GM12878 (cell line): ENCODE data around the gene CYP1A2. TPM values are rescaled to one million over a fixed set of nuclear protein-coding genes. Genes with fewer than 3 reads are reported as not detected.

ENCODE experiments used
- ATAC-seq: fragments of 200-7000 bp; cut with Tn5 transposase; 3 replicates; pipeline ENCODE4 v1.9.1; 2020; ENCODE audit warnings: mild to moderate bottlenecking, moderate library complexity
- BruUV-seq: library from RNA; stranded (reverse); fragments of 400-500 nt; replicated peaks from 2 replicates; lab custom pipeline; 2021; lab: Mats Ljungman, UMichigan
- CTCF ChIA-PET: fragments of 300-600 bp; sonication (Branson Sonifier 250); formaldehyde crosslinking; extraction: SDS; loops from one replicate; lab custom pipeline; 2021; ENCODE audit warnings: inconsistent platforms; lab: Yijun Ruan, JAX
- POLR2A ChIA-PET: fragments of 350-600 bp; formaldehyde crosslinking; extraction: SDS; loops from one replicate; lab custom pipeline; 2021; ENCODE audit warnings: inconsistent platforms; lab: Charles Lee
- RAD21 ChIA-PET: fragments of 300-600 bp; sonication (Branson Sonifier 250); formaldehyde crosslinking; loops from one replicate; lab custom pipeline; 2023; ENCODE audit warnings: antibody characterized with exemption; ENCODE audit not compliant: unreplicated experiment; lab: Charles Lee
- SMC1A ChIA-PET: fragments of 300-600 bp; sonication (Branson Sonifier 250); formaldehyde crosslinking; loops from one replicate; lab custom pipeline; 2023; ENCODE audit not compliant: unreplicated experiment, uncharacterized antibody; lab: Charles Lee
- DNase-seq: peaks from one replicate; pipeline ENCODE4 v3.0.0-alpha.2; 2011; ENCODE audit warnings: low read depth, low spot score
- FAIRE-seq: peaks from 3 replicates; lab custom pipeline; 2011; peaks lifted over from hg19 to GRCh38; lab: Jason Lieb, UNC
- H2AFZ ChIP-seq: 2 replicates; pipeline ENCODE4 v1.6.0; 2011; ENCODE audit warnings: low read depth, low read length, control low read depth; ENCODE audit not compliant: control insufficient read depth
- H3K27ac ChIP-seq: 2 replicates; pipeline ENCODE4 v1.5.1; 2011; ENCODE audit warnings: control low read depth; ENCODE audit not compliant: control insufficient read depth, insufficient read depth
- H3K27me3 ChIP-seq, 2 experiments: replicated peaks in 1 of 2; 2 replicates each; pipeline versions ENCODE4 v1.6.0 to v1.6.1; 2011; ENCODE audit warnings: low read length in 1 of 2; ENCODE audit not compliant: control insufficient read depth in 2 of 2, insufficient read depth in 2 of 2
- H3K36me3 ChIP-seq, 2 experiments: 2 replicates each; pipeline ENCODE4 v1.5.1; 2011; ENCODE audit warnings: low read length in 1 of 2; ENCODE audit not compliant: control insufficient read depth in 2 of 2, insufficient read depth in 2 of 2
- H3K4me1 ChIP-seq: 2 replicates; pipeline ENCODE4 v1.6.1; 2011; ENCODE audit warnings: mild to moderate bottlenecking, low read length, moderate library complexity, mixed read lengths; ENCODE audit not compliant: control insufficient read depth, insufficient read depth
- H3K4me2 ChIP-seq: 2 replicates; pipeline ENCODE4 v1.6.0; 2011; ENCODE audit warnings: control low read depth; ENCODE audit not compliant: control insufficient read depth, insufficient read depth
- H3K4me3 ChIP-seq: fragments of 200-600 bp; sonication (generic); 2 replicates; pipeline ENCODE4 v1.5.1; 2016
- H3K79me2 ChIP-seq: 2 replicates; pipeline ENCODE4 v1.6.0; 2011; ENCODE audit warnings: low read length; ENCODE audit not compliant: control insufficient read depth, insufficient read depth
- H3K9ac ChIP-seq: 2 replicates; pipeline ENCODE4 v1.8.0; 2011; ENCODE audit warnings: low read length, control low read depth, mixed read lengths; ENCODE audit not compliant: control insufficient read depth, insufficient read depth
- H3K9me3 ChIP-seq: replicated peaks from 3 replicates; pipeline ENCODE4 v1.5.1; 2011; ENCODE audit warnings: mild to moderate bottlenecking, low read length; ENCODE audit not compliant: control insufficient read depth, insufficient read depth
- H4K20me1 ChIP-seq: 2 replicates; pipeline ENCODE4 v1.6.0; 2011; ENCODE audit not compliant: control insufficient read depth, insufficient read depth
- BHLHE40 ChIP-seq, 2 experiments: fragments of 450-650 bp in 1 of 2; IDR thresholded peaks; 2 replicates each; pipeline ENCODE4 v1.6.1; 2011 to 2017; ENCODE audit warnings: low read depth in 2 of 2, borderline replicate concordance in 1 of 2, improper control_type of control experiment in 1 of 2, low read length in 1 of 2, mild to moderate bottlenecking in 1 of 2
- CEBPB ChIP-seq, 2 experiments: fragments of 150-350 bp in 1 of 2; IDR thresholded peaks; 2 replicates each; pipeline ENCODE4 v1.6.1; 2012 to 2014; ENCODE audit warnings: low read depth in 2 of 2, low read length in 2 of 2, borderline replicate concordance in 1 of 2, inconsistent platforms in 1 of 2
- CHD4 ChIP-seq: fragments of 200-600 bp; sonication (generic); IDR thresholded peaks from 2 replicates; pipeline ENCODE4 v1.6.1; 2016; ENCODE audit warnings: mild to moderate bottlenecking
- DPF2 ChIP-seq: fragments of 450-650 bp; IDR thresholded peaks from 2 replicates; pipeline ENCODE4 v1.6.1; 2017; ENCODE audit warnings: mild to moderate bottlenecking
- EGR1 ChIP-seq, 2 experiments: IDR thresholded peaks; 1 replicate in 1 of 2; 2 replicates in 1 of 2; pipeline ENCODE4 v1.6.1; 2011 to 2012; ENCODE audit warnings: low read depth in 2 of 2, low read length in 2 of 2, borderline replicate concordance in 1 of 2, mild to moderate bottlenecking in 1 of 2, moderate library complexity in 1 of 2
- IKZF1 ChIP-seq: fragments of 450-650 bp; conservative IDR thresholded peaks from 2 replicates; pipeline ENCODE4 v1.6.1; 2017; ENCODE audit warnings: antibody characterized with exemption, mild to moderate bottlenecking
- IKZF2 ChIP-seq, 2 experiments: fragments of 450-650 bp; IDR thresholded peaks; 2 replicates each; pipeline ENCODE4 v1.6.1; 2017; ENCODE audit warnings: mild to moderate bottlenecking in 2 of 2, moderate library complexity in 2 of 2
- NFIC ChIP-seq: IDR thresholded peaks from 2 replicates; pipeline ENCODE4 v1.6.1; 2012; ENCODE audit warnings: low read depth, mild to moderate bottlenecking, inconsistent platforms, low read length, moderate library complexity
- PAX8 ChIP-seq: fragments of 450-650 bp; IDR thresholded peaks from 2 replicates; pipeline ENCODE4 v1.6.1; 2017; ENCODE audit warnings: mild to moderate bottlenecking, moderate library complexity
- PML ChIP-seq: IDR thresholded peaks from 2 replicates; pipeline ENCODE4 v1.6.1; 2012; ENCODE audit warnings: low read length, inconsistent platforms
- POLR2A ChIP-seq: IDR thresholded peaks from 2 replicates; pipeline ENCODE4 v1.6.1; 2011; ENCODE audit warnings: low read depth, mild to moderate bottlenecking, low read length
- POLR2AphosphoS2 ChIP-seq: IDR thresholded peaks from 2 replicates; pipeline ENCODE4 v1.6.1; 2011; ENCODE audit warnings: low read depth, mild to moderate bottlenecking, low read length, improper control_type of control experiment, moderate library complexity
- POLR2AphosphoS5 ChIP-seq: IDR thresholded peaks from 2 replicates; pipeline ENCODE4 v1.6.1; 2011; ENCODE audit warnings: mild to moderate bottlenecking, low read length, inconsistent platforms
- SMARCA5 ChIP-seq: fragments of 450-650 bp; IDR thresholded peaks from 2 replicates; pipeline ENCODE4 v1.6.1; 2017; ENCODE audit warnings: mild to moderate bottlenecking
- SMC3 ChIP-seq: IDR thresholded peaks from 2 replicates; pipeline ENCODE4 v1.6.1; 2011; ENCODE audit warnings: low read length, improper control_type of control experiment, borderline replicate concordance
- WGBS: methylation state at CpG from one replicate; pipeline ENCODE4 v1.1.6; 2016; ENCODE audit warnings: low lambda C conversion rate; ENCODE audit not compliant: insufficient replicate concordance, insufficient coverage; ENCODE audit errors: missing lambda C conversion rate; 5-methylcytosine and 5-hydroxymethylcytosine counted together
- in situ Hi-C: fragments of 300-500 bp; cut with MboI; formaldehyde crosslinking; loops from 9 replicates; pipeline ENCODE4 v1.14.3; 2018; ENCODE audit warnings: mixed read lengths
- intact Hi-C: fragments of 100-400 bp; cut with micrococcal nuclease; formaldehyde crosslinking; loops from one replicate; pipeline ENCODE4 v1.14.2; 2022; ENCODE audit not compliant: unreplicated experiment
- polyA plus RNA-seq, 11 experiments: library from polyadenylated mRNA; depleted of rRNA in 4 of 11; unstranded in 6 of 11; stranded (reverse) in 5 of 11; fragments of >200 nt; fragmentation: Nextera tagmentation in 4 of 11; fragmentation: Illumina TruSeq in 1 of 11; extraction: Ambion mirVana in 4 of 11; extraction: Trizol in 1 of 11; gene quantifications; 1 replicate in 1 of 11; 2 replicates in 10 of 11; pipeline versions ENCODE4 v1.2.1 to v1.2.3, GENCODE V29; 2011 to 2016; ENCODE audit warnings: inconsistent platforms in 2 of 11, missing spikeins in 2 of 11, low read depth in 1 of 11
- total RNA-seq, 4 experiments: library from RNA; depleted of rRNA in 3 of 4; stranded (reverse); fragments of >200 nt in 3 of 4; fragmentation: Illumina TruSeq in 1 of 4; extraction: Trizol in 1 of 4; gene quantifications; 2 replicates each; pipeline versions ENCODE4 v1.2.1 to v1.2.3, GENCODE V29; 2013 to 2021
- TF ChIP-seq, protein P1 (sequence below), 3 experiments: IDR thresholded peaks in 2 of 3; conservative IDR thresholded peaks in 1 of 3; 2 replicates each; pipeline ENCODE4 v1.5.1; 2011; ENCODE audit warnings: low read depth in 3 of 3, low read length in 3 of 3, mild to moderate bottlenecking in 3 of 3, control low read depth in 2 of 3, moderate library complexity in 2 of 3, inconsistent platforms in 1 of 3, mixed read lengths in 1 of 3; ENCODE audit not compliant: control insufficient read depth in 2 of 3, insufficient read depth in 1 of 3; ENCODE audit errors: extremely low read depth in 1 of 3
- TF ChIP-seq, protein P2 (sequence below): IDR thresholded peaks from 2 replicates; pipeline ENCODE4 v1.6.1; 2012; ENCODE audit warnings: low read depth, low read length, improper control_type of control experiment

Gene CYP1A2
- total and polyA plus RNA-seq, 10 of the 15 experiments (the other 5 are each of a cell fraction or from before 2014, with no cell fraction given), result 0.03 to 0.09 (median 0.05) TPM; not detected in 7

DNA sequence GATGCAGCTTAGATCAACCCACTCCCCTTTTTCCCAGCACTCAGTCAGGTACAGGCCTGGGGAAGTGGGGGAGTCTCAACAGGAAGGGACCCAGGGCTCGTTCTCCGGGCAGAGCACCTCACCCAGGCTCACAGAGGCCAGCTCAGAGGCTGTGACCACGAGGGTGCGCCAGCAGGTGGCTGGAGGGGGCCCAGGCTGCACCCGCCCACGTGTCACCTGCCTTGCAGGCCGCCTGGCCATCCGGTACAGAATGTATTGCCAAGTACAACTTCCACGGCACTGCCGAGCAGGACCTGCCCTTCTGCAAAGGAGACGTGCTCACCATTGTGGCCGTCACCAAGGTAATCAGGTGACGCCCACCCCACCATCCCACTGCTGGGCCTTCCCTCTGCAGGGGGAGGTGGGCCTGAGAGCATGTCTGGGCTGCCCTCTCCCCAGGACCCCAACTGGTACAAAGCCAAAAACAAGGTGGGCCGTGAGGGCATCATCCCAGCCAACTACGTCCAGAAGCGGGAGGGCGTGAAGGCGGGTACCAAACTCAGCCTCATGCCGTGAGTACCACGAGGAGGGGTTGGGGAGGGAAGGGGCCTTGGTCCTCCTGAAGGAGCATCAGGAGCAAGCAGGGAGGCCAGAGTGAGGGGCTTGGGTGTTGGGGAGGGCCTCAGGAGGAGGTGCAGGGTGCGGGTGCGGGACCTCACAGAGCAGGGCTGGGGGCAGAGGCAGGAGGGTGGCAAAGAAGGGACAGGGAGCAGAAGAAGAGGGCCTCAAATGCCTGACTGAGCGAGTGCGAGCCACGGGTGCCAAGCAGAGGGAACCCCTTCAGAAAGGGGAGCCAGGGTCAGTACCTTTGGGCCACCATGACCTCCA lies 50.0 kb downstream of the CYP1A2 start:
- peak; percentile 54 for FAIRE-seq
- TF ChIP-seq BHLHE40 (IDR thresholded peaks at IDR 0.05; ENCODE audit: borderline replicate concordance in 1 of 2, low read depth in 2 of 2, low read length in 1 of 2), result peak; percentile 74 to 92; a peak in 3 of 4 replicates
- peak; percentile 71; the same call in 1 of the 2 replicates for TF ChIP-seq POLR2AphosphoS2
- no peak for TF ChIP-seq CEBPB (IDR thresholded peaks at IDR 0.05; ENCODE audit: borderline replicate concordance in 1 of 2, low read depth in 2 of 2, low read length in 2 of 2)
- TF ChIP-seq POLR2A, result peak; percentile 70
- no peak for TF ChIP-seq CHD4
- peak; percentile 11; the same call in 1 of the 2 replicates for TF ChIP-seq SMC3
- TF ChIP-seq SMARCA5, result 0 out of 2 replicates have a peak, but pooled peaks have one; percentile 33
- no peak for TF ChIP-seq PML
- peak; percentile 59 for TF ChIP-seq IKZF1
- 0 out of 2 replicates have a peak, but pooled peaks have one; percentile 2 for TF ChIP-seq POLR2AphosphoS5
- no peak for TF ChIP-seq NFIC
- no peak for TF ChIP-seq PAX8
- peak in 1 of 2 experiments; percentile 88; a peak in 2 of 3 replicates for TF ChIP-seq EGR1 (IDR thresholded peaks at IDR 0.05; ENCODE audit: borderline replicate concordance in 1 of 2, low read depth in 2 of 2, low read length in 2 of 2)
- TF ChIP-seq, protein P1, sequence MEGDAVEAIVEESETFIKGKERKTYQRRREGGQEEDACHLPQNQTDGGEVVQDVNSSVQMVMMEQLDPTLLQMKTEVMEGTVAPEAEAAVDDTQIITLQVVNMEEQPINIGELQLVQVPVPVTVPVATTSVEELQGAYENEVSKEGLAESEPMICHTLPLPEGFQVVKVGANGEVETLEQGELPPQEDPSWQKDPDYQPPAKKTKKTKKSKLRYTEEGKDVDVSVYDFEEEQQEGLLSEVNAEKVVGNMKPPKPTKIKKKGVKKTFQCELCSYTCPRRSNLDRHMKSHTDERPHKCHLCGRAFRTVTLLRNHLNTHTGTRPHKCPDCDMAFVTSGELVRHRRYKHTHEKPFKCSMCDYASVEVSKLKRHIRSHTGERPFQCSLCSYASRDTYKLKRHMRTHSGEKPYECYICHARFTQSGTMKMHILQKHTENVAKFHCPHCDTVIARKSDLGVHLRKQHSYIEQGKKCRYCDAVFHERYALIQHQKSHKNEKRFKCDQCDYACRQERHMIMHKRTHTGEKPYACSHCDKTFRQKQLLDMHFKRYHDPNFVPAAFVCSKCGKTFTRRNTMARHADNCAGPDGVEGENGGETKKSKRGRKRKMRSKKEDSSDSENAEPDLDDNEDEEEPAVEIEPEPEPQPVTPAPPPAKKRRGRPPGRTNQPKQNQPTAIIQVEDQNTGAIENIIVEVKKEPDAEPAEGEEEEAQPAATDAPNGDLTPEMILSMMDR (IDR thresholded peaks at IDR 0.05 in 2 of 3, conservative IDR thresholded peaks at IDR 0.05 in 1 of 3; ENCODE audit: control insufficient read depth in 2 of 3, extremely low read depth in 1 of 3, insufficient read depth in 1 of 3, low read depth in 3 of 3, low read length in 3 of 3), result peak; percentile 21 to 50 (median 43); a peak in 3 of 6 replicates
- peak in 1 of 2 experiments; percentile 18; a peak in 1 of 4 replicates for TF ChIP-seq IKZF2 (IDR thresholded peaks at IDR 0.05)
- TF ChIP-seq DPF2, result peak; percentile 57; the same call in 1 of the 2 replicates
- TF ChIP-seq, protein P2, sequence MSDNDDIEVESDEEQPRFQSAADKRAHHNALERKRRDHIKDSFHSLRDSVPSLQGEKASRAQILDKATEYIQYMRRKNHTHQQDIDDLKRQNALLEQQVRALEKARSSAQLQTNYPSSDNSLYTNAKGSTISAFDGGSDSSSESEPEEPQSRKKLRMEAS, result peak; percentile 60; the same call in 1 of the 2 replicates

More for the DNA sequence above, 50.0 kb downstream of the CYP1A2 start:
- DNase-seq, result no peak
- RAD21 ChIA-PET, result interaction anchor here (0.9 to 22.9 kb wide), 8 partner anchors 17 to 159 kb away, joined by 3 to 1186 read pairs (median 4); partner anchors contain the start of genes CSK and FAM219B
- in situ Hi-C loops, result no loop called here
- H3K27me3 ChIP-seq, result no peaks in the 10 kb centered on the region
- WGBS, result 50% methylated on average over 25 of the region's 25 CpGs
- peaks cover 41 to 64% of the 10 kb centered on the region in 2 experiments for H3K36me3 ChIP-seq
- no TSS peak for BruUV-seq
- H3K79me2 ChIP-seq, result peaks cover 49% of the 10 kb centered on the region
- peaks cover 40% of the 10 kb centered on the region for H3K4me1 ChIP-seq
- intact Hi-C loops, result no loop called here
- H3K4me3 ChIP-seq, result no peak overlapping the region
- ATAC-seq, result peak; percentile 57
- H2AFZ ChIP-seq, result no peak overlapping the region
- peaks cover 6% of the 10 kb centered on the region for H4K20me1 ChIP-seq
- H3K9ac ChIP-seq, result no peak overlapping the region; the same call in 1 of the 2 replicates
- H3K27ac ChIP-seq, result peak overlapping the region; percentile 51
- CTCF ChIA-PET, result interaction anchor here (0.7 to 25.9 kb wide), 15 partner anchors 9 to 415 kb away, joined by 3 to 1288 read pairs (median 3); partner anchors contain the start of genes CSK and FAM219B
- POLR2A ChIA-PET, result interaction anchor here (0.9 to 5.3 kb wide), 9 partner anchors 9 to 27 kb away, joined by 4 to 59 read pairs (median 10); partner anchors contain the start of gene CSK
- no peaks in the 10 kb centered on the region for H3K9me3 ChIP-seq
- H3K4me2 ChIP-seq, result peak overlapping the region; percentile 51; the same call in 1 of the 2 replicates
- SMC1A ChIA-PET, result interaction anchor here (1.1 to 15.7 kb wide), 6 partner anchors 10 to 165 kb away, joined by 3 to 811 read pairs (median 6); partner anchors contain the start of gene CSK
